CMK (cell line): ENCODE measurements around the gene NEK6.

Experiments used
- DNase-seq: peaks from one replicate; pipeline ENCODE4 v3.0.0-alpha.2; 2010; ENCODE audit warnings: low read depth

The NEK6 gene

GRCh38 chr9:124354346-124355038 lies 96.7 kb downstream of the NEK6 start:
- DNase-seq, result no peak

- DNase-seq, result no peak
These were observed 97.5 kb downstream of the NEK6 start for GRCh38 chr9:124355039-124355940.

GRCh38 chr9:124355941-124356744 lies 98.4 kb downstream of the NEK6 start:
- DNase-seq, result no peak

- no peak for DNase-seq
These were observed 99.1 kb downstream of the NEK6 start for GRCh38 chr9:124356745-124357390.

GRCh38 chr9:124357721-124358361 lies 100.1 kb downstream of the NEK6 start:
- no peak for DNase-seq

- DNase-seq, result peak; percentile 4
These were observed 100.9 kb downstream of the NEK6 start for GRCh38 chr9:124358631-124359030.

- no peak for DNase-seq
These were observed 101.7 kb downstream of the NEK6 start for GRCh38 chr9:124359426-124359825.

- DNase-seq, result no peak
These were observed 102.3 kb downstream of the NEK6 start for GRCh38 chr9:124359855-124360678.

- DNase-seq, result no peak
These were observed 103.4 kb downstream of the NEK6 start for GRCh38 chr9:124361128-124361527.

- DNase-seq, result no peak
These were observed 105.8 kb downstream of the NEK6 start for GRCh38 chr9:124363326-124364096.

GRCh38 chr9:124364141-124364540 lies 106.4 kb downstream of the NEK6 start:
- DNase-seq, result no peak

- DNase-seq, result no peak
These were observed 107.3 kb downstream of the NEK6 start for GRCh38 chr9:124365036-124365435.

GRCh38 chr9:124366476-124367220 lies 108.9 kb downstream of the NEK6 start:
- DNase-seq, result no peak

- DNase-seq, result no peak
These were observed 110.9 kb downstream of the NEK6 start for GRCh38 chr9:124368692-124369091.

- DNase-seq, result no peak
These were observed 111.6 kb downstream of the NEK6 start for GRCh38 chr9:124369231-124369797.

- no peak for DNase-seq
These were observed 113.3 kb downstream of the NEK6 start for GRCh38 chr9:124370896-124371582.

GRCh38 chr9:124372038-124372437 lies 114.3 kb downstream of the NEK6 start:
- no peak for DNase-seq

GRCh38 chr9:124373386-124373785 lies 115.6 kb downstream of the NEK6 start:
- DNase-seq, result no peak
